Colonic mucosa (tissue), 4 donors: ENCODE data around the gene RAI1. TPM values are rescaled to one million over a fixed set of nuclear protein-coding genes. Genes with fewer than 3 reads are reported as not detected.

Experiments
- DNase-seq: peaks from one replicate; pipeline ENCODE4 v3.0.0-alpha.2; 2020
- H3K27ac ChIP-seq: fragments of 200-600 bp; one replicate; pipeline ENCODE4 v1.8.0; 2021
- H3K27me3 ChIP-seq: fragments of 200-600 bp; one replicate; pipeline ENCODE4 v1.8.0; 2021
- H3K36me3 ChIP-seq: fragments of 200-600 bp; one replicate; pipeline ENCODE4 v1.8.0; 2021
- H3K4me1 ChIP-seq: fragments of 200-600 bp; one replicate; pipeline ENCODE4 v1.8.0; 2021; ENCODE audit warnings: mild to moderate bottlenecking
- H3K4me3 ChIP-seq: fragments of 200-600 bp; one replicate; pipeline ENCODE4 v1.8.0; 2021
- H3K9ac ChIP-seq, 2 donors: one replicate each; pipeline ENCODE4 v1.7.0; 2013; ENCODE audit warnings: control low read depth in 2 of 2, low read depth in 2 of 2, low read length in 2 of 2
- H3K9me3 ChIP-seq: fragments of 200-600 bp; one replicate; pipeline ENCODE4 v1.8.0; 2021
- intact Hi-C: fragments of 100-400 bp; cut with DNase I; formaldehyde crosslinking; loops from one replicate; pipeline ENCODE4 v1.14.1; 2022
- total RNA-seq, 2 donors: library from RNA; stranded (reverse); fragmentation: NEBNext Ultra II Directional in 1 of 2; extraction: Animal tissue kit (Norgen Biotek cat#: 25700) in 1 of 2; gene quantifications; one replicate each; pipeline ENCODE4 v1.2.1, GENCODE V29; 2021
- TF ChIP-seq, protein P1 (sequence below): fragments of 200-600 bp; IDR thresholded peaks from one replicate; pipeline ENCODE4 v1.8.0; 2022; ENCODE audit warnings: antibody characterized with exemption, mild to moderate bottlenecking
- donor health status: healthy.
- donor health status: DM: no; HTN: no; CAD: no.
- donor health status: DM: no; HTN: no; CAD: no.

Gene RAI1
- total RNA-seq, 2 donors from 2014 or later: 21.8 to 24.5 TPM

GRCh38 chr17:17795296-17795695 lies 114.0 kb downstream of the RAI1 start:
- Histone ChIP-seq H3K27ac (no peak overlapping the region), H3K36me3 (no peaks in the 10 kb centered on the region), H3K27me3 (no peaks in the 10 kb centered on the region), H3K9me3 (no peaks in the 10 kb centered on the region), H3K9ac (no peak overlapping the region), H3K4me1 (peaks cover 7% of the 10 kb centered on the region), H3K4me3 (no peak overlapping the region)
- DNase-seq: no peak
- intact Hi-C loops: no loop called here
- TF ChIP-seq, protein P1, sequence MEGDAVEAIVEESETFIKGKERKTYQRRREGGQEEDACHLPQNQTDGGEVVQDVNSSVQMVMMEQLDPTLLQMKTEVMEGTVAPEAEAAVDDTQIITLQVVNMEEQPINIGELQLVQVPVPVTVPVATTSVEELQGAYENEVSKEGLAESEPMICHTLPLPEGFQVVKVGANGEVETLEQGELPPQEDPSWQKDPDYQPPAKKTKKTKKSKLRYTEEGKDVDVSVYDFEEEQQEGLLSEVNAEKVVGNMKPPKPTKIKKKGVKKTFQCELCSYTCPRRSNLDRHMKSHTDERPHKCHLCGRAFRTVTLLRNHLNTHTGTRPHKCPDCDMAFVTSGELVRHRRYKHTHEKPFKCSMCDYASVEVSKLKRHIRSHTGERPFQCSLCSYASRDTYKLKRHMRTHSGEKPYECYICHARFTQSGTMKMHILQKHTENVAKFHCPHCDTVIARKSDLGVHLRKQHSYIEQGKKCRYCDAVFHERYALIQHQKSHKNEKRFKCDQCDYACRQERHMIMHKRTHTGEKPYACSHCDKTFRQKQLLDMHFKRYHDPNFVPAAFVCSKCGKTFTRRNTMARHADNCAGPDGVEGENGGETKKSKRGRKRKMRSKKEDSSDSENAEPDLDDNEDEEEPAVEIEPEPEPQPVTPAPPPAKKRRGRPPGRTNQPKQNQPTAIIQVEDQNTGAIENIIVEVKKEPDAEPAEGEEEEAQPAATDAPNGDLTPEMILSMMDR: no peak

DNA sequence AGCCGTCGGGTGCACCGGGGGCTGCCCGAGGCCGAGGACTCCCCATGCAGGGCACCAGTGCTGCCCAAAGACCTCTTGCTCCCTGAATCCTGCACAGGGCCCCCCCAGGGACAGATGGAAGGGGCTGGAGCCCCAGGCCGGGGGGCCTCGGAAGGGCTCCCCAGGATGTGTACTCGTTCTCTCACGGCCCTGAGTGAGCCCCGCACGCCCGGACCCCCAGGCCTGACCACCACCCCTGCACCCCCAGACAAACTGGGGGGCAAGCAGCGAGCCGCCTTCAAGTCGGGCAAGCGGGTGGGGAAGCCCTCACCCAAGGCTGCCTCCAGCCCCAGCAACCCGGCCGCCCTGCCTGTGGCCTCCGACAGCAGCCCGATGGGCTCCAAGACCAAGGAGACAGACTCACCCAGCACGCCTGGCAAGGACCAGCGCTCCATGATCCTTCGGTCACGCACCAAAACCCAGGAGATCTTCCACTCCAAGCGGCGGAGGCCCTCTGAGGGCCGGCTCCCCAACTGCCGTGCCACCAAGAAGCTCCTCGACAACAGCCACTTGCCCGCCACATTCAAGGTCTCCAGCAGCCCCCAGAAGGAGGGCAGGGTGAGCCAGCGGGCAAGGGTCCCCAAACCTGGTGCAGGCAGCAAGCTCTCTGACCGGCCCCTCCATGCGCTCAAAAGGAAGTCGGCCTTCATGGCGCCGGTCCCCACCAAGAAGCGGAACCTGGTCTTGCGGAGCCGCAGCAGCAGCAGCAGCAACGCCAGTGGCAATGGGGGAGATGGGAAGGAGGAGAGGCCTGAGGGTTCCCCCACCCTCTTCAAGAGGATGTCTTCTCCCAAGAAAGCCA lies 114.9 kb downstream of the RAI1 start:
- no peak overlapping the region for H3K9ac ChIP-seq
- no peak overlapping the region for H3K27ac ChIP-seq
- H3K4me3 ChIP-seq: no peak overlapping the region
- DNase-seq: no peak
- H3K36me3 ChIP-seq: no peaks in the 10 kb centered on the region
- TF ChIP-seq, protein P1: no peak
- no peaks in the 10 kb centered on the region for H3K27me3 ChIP-seq
- H3K4me1 ChIP-seq: peaks cover 7% of the 10 kb centered on the region
- no peaks in the 10 kb centered on the region for H3K9me3 ChIP-seq
- intact Hi-C loops: no loop called here

- TF ChIP-seq, protein P1: no peak
- H3K27ac ChIP-seq: no peak overlapping the region
- no peaks in the 10 kb centered on the region for H3K36me3 ChIP-seq
- peaks cover 7% of the 10 kb centered on the region for H3K4me1 ChIP-seq
- no peaks in the 10 kb centered on the region for H3K27me3 ChIP-seq
- no peak overlapping the region for H3K4me3 ChIP-seq
- intact Hi-C loops: no loop called here
- no peak for DNase-seq
- no peaks in the 10 kb centered on the region for H3K9me3 ChIP-seq
- no peak overlapping the region for H3K9ac ChIP-seq
These were observed 115.5 kb downstream of the RAI1 start for GRCh38 chr17:17796787-17797061.

DNA sequence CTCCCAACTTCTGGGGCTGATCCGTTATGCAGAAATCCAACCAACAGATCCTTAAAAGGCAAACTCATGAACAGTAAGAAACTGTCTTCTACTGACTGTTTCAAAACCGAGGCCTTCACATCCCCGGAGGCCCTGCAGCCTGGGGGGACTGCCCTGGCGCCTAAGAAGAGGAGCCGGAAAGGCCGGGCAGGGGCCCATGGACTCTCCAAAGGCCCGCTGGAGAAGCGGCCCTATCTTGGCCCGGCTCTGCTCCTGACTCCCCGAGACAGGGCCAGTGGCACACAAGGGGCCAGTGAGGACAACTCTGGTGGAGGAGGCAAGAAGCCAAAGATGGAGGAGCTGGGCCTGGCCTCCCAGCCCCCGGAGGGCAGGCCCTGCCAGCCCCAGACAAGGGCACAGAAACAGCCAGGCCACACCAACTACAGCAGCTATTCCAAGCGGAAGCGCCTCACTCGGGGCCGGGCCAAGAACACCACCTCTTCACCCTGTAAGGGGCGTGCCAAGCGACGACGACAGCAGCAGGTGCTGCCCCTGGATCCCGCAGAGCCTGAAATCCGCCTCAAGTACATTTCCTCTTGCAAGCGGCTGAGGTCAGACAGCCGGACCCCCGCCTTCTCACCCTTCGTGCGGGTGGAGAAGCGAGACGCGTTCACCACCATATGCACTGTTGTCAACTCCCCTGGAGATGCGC lies 116.0 kb downstream of the RAI1 start:
- Histone ChIP-seq H3K27ac (no peak overlapping the region), H3K9me3 (no peaks in the 10 kb centered on the region), H3K4me1 (peaks cover 7% of the 10 kb centered on the region), H3K9ac (no peak overlapping the region), H3K4me3 (no peak overlapping the region), H3K27me3 (no peaks in the 10 kb centered on the region), H3K36me3 (no peaks in the 10 kb centered on the region)
- intact Hi-C loops: no loop called here
- no peak for DNase-seq
- TF ChIP-seq, protein P1: no peak

- H3K27me3 ChIP-seq: no peaks in the 10 kb centered on the region
- no peak overlapping the region for H3K27ac ChIP-seq
- peaks cover 5% of the 10 kb centered on the region for H3K4me1 ChIP-seq
- no peaks in the 10 kb centered on the region for H3K36me3 ChIP-seq
- H3K9ac ChIP-seq: no peak overlapping the region
- H3K4me3 ChIP-seq: no peak overlapping the region
- TF ChIP-seq, protein P1: no peak
- H3K9me3 ChIP-seq: no peaks in the 10 kb centered on the region
- DNase-seq: no peak
- intact Hi-C loops: no loop called here
These were observed 116.8 kb downstream of the RAI1 start for GRCh38 chr17:17798010-17798556.
